Dermis lymphatic vessel endothelial cell (primary cell): Measurements from ENCODE around the gene PCDHGA10. TPM values are rescaled to one million over a fixed set of nuclear protein-coding genes. Genes with fewer than 3 reads are reported as not detected.

Experiments
- total RNA-seq: library from RNA; depleted of rRNA; stranded (reverse); fragments of >200 nt; gene quantifications from 2 replicates; pipeline ENCODE4 v1.2.1, GENCODE V29; 2014

The PCDHGA10 gene
- total RNA-seq, 1 donor from 2014 or later, result 6.0 TPM

Other genes starting within 250 kb of the PCDHGA10 start
- gene PCDHB7, start 240.3 kb upstream of the PCDHGA10 start, total RNA-seq, result 0.87 and 1.8 TPM in 2 replicates
- 0.43 and 0.65 TPM in 2 replicates for gene PCDHB8, start 235.2 kb upstream of the PCDHGA10 start, total RNA-seq
- gene PCDHB16, start 230.6 kb upstream of the PCDHGA10 start, total RNA-seq, result 0.33 and 0.69 TPM in 2 replicates
- gene PCDHB9, start 225.8 kb upstream of the PCDHGA10 start, total RNA-seq, result 0.22 and 0.26 TPM in 2 replicates
- 0.98 and 1.0 TPM in 2 replicates for gene PCDHB10, start 220.6 kb upstream of the PCDHGA10 start, total RNA-seq
- 0.43 and 0.77 TPM in 2 replicates for gene PCDHB11, start 213.4 kb upstream of the PCDHGA10 start, total RNA-seq
- gene PCDHB12, start 204.3 kb upstream of the PCDHGA10 start, total RNA-seq, result 0.33 and 0.60 TPM in 2 replicates
- 1.1 and 1.3 TPM in 2 replicates for gene PCDHB13, start 199.1 kb upstream of the PCDHGA10 start, total RNA-seq
- gene PCDHB14, start 189.6 kb upstream of the PCDHGA10 start, total RNA-seq, result 0.86 and 0.98 TPM in 2 replicates
- 0.43 and 0.86 TPM in 2 replicates for gene PCDHB15, start 167.6 kb upstream of the PCDHGA10 start, total RNA-seq
- 0.09 and 0.22 TPM in 2 replicates for gene SLC25A2, start 108.9 kb upstream of the PCDHGA10 start, total RNA-seq
- gene TAF7, start 92.2 kb upstream of the PCDHGA10 start, total RNA-seq, result 78.7 and 81.5 TPM in 2 replicates
- gene PCDHGA1, start 82.5 kb upstream of the PCDHGA10 start, total RNA-seq, result 0.34 and 0.43 TPM in 2 replicates
- gene PCDHGA2, start 74.2 kb upstream of the PCDHGA10 start, total RNA-seq, result 0.86 and 1.1 TPM in 2 replicates
- 0.54 and 0.69 TPM in 2 replicates for gene PCDHGA3, start 69.2 kb upstream of the PCDHGA10 start, total RNA-seq
- gene PCDHGB1, start 62.9 kb upstream of the PCDHGA10 start, total RNA-seq, result 0.76 and 1.6 TPM in 2 replicates
- 2.0 and 2.6 TPM in 2 replicates for gene PCDHGA4, start 58.0 kb upstream of the PCDHGA10 start, total RNA-seq
- 1.3 and 2.7 TPM in 2 replicates for gene PCDHGB2, start 53.0 kb upstream of the PCDHGA10 start, total RNA-seq
- gene PCDHGA5, start 48.8 kb upstream of the PCDHGA10 start, total RNA-seq, result 0.43 and 0.77 TPM in 2 replicates
- gene PCDHGB3, start 42.7 kb upstream of the PCDHGA10 start, total RNA-seq, result 2.6 and 4.3 TPM in 2 replicates
- gene PCDHGA6, start 39.1 kb upstream of the PCDHGA10 start, total RNA-seq, result 2.4 and 2.9 TPM in 2 replicates
- 0.65 and 1.4 TPM in 2 replicates for gene PCDHGA7, start 30.2 kb upstream of the PCDHGA10 start, total RNA-seq
- 6.7 and 11.3 TPM in 2 replicates for gene PCDHGB4, start 25.3 kb upstream of the PCDHGA10 start, total RNA-seq
- gene PCDHGA8, start 20.4 kb upstream of the PCDHGA10 start, total RNA-seq, result 0.54 and 1.5 TPM in 2 replicates
- 8.3 and 11.8 TPM in 2 replicates for gene PCDHGB5, start 15.0 kb upstream of the PCDHGA10 start, total RNA-seq
- gene PCDHGA9, start 10.2 kb upstream of the PCDHGA10 start, total RNA-seq, result 2.0 and 3.2 TPM in 2 replicates
- gene PCDHGB6, start 5.0 kb upstream of the PCDHGA10 start, total RNA-seq, result 2.1 and 3.7 TPM in 2 replicates
- 10.9 and 11.5 TPM in 2 replicates for gene PCDHGB7, start 4.7 kb downstream of the PCDHGA10 start, total RNA-seq
- 6.7 and 7.5 TPM in 2 replicates for gene PCDHGA11, start 8.1 kb downstream of the PCDHGA10 start, total RNA-seq
- 1.5 and 4.9 TPM in 2 replicates for gene PCDHGA12, start 17.5 kb downstream of the PCDHGA10 start, total RNA-seq
- 17.4 and 20.5 TPM in 2 replicates for gene PCDHGC3, start 63.0 kb downstream of the PCDHGA10 start, total RNA-seq
- gene PCDHGC4, start 72.0 kb downstream of the PCDHGA10 start, total RNA-seq, result 0.65 and 0.95 TPM in 2 replicates
- 0.33 and 0.52 TPM in 2 replicates for gene PCDHGC5, start 76.1 kb downstream of the PCDHGA10 start, total RNA-seq
- 33.9 and 38.7 TPM in 2 replicates for gene DIAPH1, start 206.0 kb downstream of the PCDHGA10 start, total RNA-seq
- 55.4 and 56.6 TPM in 2 replicates for gene HDAC3, start 223.9 kb downstream of the PCDHGA10 start, total RNA-seq
- 4.7 and 7.3 TPM in 2 replicates for gene RELL2, start 224.0 kb downstream of the PCDHGA10 start, total RNA-seq
- 13.0 and 15.6 TPM in 2 replicates for gene FCHSD1, start 238.4 kb downstream of the PCDHGA10 start, total RNA-seq